Measurements from ENCODE around the gene LARGE1.

DNA sequence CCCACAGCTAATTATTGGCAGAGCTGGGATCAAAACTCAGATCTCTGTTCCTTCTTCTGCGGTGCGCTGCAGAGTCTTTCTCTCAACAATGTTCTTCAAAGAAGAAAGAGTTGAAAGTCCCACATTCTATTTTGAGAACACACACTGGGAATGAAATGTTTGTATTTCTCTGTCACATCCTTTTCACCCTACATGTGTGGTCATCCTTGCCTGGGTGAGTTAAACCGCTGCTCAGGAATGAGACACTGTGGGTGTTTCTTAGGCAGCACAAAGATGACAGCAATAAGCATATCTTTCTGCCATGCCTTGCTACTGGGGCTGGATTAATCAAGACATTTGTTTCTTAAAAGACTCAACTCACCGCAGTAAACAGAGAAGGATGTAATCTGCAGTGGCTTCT is 222.6 kb downstream of the LARGE1 start:
- TF ChIP-seq EZH2phosphoT487 (IDR thresholded peaks at IDR 0.05; ENCODE audit: insufficient read depth, low read depth) (no peak), EZH2 (IDR thresholded peaks at IDR 0.05; ENCODE audit: insufficient read depth, poor library complexity, severe bottlenecking) (no peak)

Data from GM23248 (cell line).